HL-60/S4 treated with phorbol 12-myristate 13-acetate at 8.2 ng/mL for 4 days and 3 days (cell line): ENCODE results near the gene PHACTR3.

Experiments used
- in situ Hi-C: fragments of 300-500 bp; cut with MboI; formaldehyde crosslinking; loops from 2 replicates; pipeline ENCODE4 v1.15.0; 2022; ENCODE audit warnings: low sequenced_read_pairs

PHACTR3 gene

GRCh38 chr20:59588236-59588855 lies 16.0 kb upstream of the PHACTR3 start:
- in situ Hi-C loops = no loop called here

GRCh38 chr20:59589086-59589684 lies 15.2 kb upstream of the PHACTR3 start:
- in situ Hi-C loops = no loop called here

GRCh38 chr20:59591061-59591460 lies 13.3 kb upstream of the PHACTR3 start:
- in situ Hi-C loops = loop anchor here (10.0 kb wide), 1 partner anchor 154 kb away; no protein-coding TSS in a partner anchor

- in situ Hi-C loops = loop anchor here (10.0 kb wide), 1 partner anchor 148 kb away; no protein-coding TSS in a partner anchor
Measured at GRCh38 chr20:59596690-59597089, 7.7 kb upstream of the PHACTR3 start.

- in situ Hi-C loops = loop anchor here (10.0 kb wide), 1 partner anchor 148 kb away; no protein-coding TSS in a partner anchor
Measured at GRCh38 chr20:59597240-59597639, 7.1 kb upstream of the PHACTR3 start.

GRCh38 chr20:59598625-59599310 lies 5.6 kb upstream of the PHACTR3 start:
- in situ Hi-C loops = loop anchor here (10.0 kb wide), 1 partner anchor 146 kb away; no protein-coding TSS in a partner anchor

GRCh38 chr20:59599941-59600340 lies 4.4 kb upstream of the PHACTR3 start:
- in situ Hi-C loops = loop anchor here (10.0 kb wide), 1 partner anchor 145 kb away; no protein-coding TSS in a partner anchor

- in situ Hi-C loops = no loop called here
Measured at GRCh38 chr20:59600472-59600871, 3.9 kb upstream of the PHACTR3 start.

GRCh38 chr20:59602546-59603080 lies 1.7 kb upstream of the PHACTR3 start:
- in situ Hi-C loops = no loop called here

- in situ Hi-C loops = no loop called here
Measured at GRCh38 chr20:59603176-59603575, 1.2 kb upstream of the PHACTR3 start.

GRCh38 chr20:59604741-59605600 lies 631 bp downstream of the PHACTR3 start:
- in situ Hi-C loops = no loop called here

GRCh38 chr20:59605601-59606364 lies 1.4 kb downstream of the PHACTR3 start:
- in situ Hi-C loops = no loop called here

- in situ Hi-C loops = no loop called here
Measured at GRCh38 chr20:59606566-59606965, 2.2 kb downstream of the PHACTR3 start.

- in situ Hi-C loops = no loop called here
Measured at GRCh38 chr20:59608396-59608795, 4.1 kb downstream of the PHACTR3 start.

- in situ Hi-C loops = no loop called here
Measured at GRCh38 chr20:59608871-59609270, 4.5 kb downstream of the PHACTR3 start.

- in situ Hi-C loops = no loop called here
Measured at GRCh38 chr20:59611286-59611685, 6.9 kb downstream of the PHACTR3 start.

- in situ Hi-C loops = no loop called here
Measured at GRCh38 chr20:59613861-59614260, 9.5 kb downstream of the PHACTR3 start.

- in situ Hi-C loops = no loop called here
Measured at GRCh38 chr20:59614714-59615113, 10.4 kb downstream of the PHACTR3 start.

- in situ Hi-C loops = no loop called here
Measured at GRCh38 chr20:59616306-59616705, 12.0 kb downstream of the PHACTR3 start.

- in situ Hi-C loops = no loop called here
Measured at GRCh38 chr20:59617221-59617620, 12.9 kb downstream of the PHACTR3 start.
